GM12864 (cell line): ENCODE results near the gene GARIN3.

ENCODE experiments used
- DNase-seq: peaks from one replicate; pipeline ENCODE4 v3.0.0-alpha.2; 2011; ENCODE audit warnings: low read depth
- H3K4me3 ChIP-seq: 2 replicates; pipeline ENCODE4 v1.5.1; 2011; ENCODE audit warnings: mild to moderate bottlenecking, low read depth, low read length, control low read depth
- CTCF ChIP-seq: IDR thresholded peaks from 2 replicates; pipeline ENCODE4 v1.5.1; 2011; ENCODE audit warnings: low read depth, mild to moderate bottlenecking, moderate library complexity, low read length, control low read depth, inconsistent platforms; ENCODE audit errors: missing control alignments

GARIN3 gene

GRCh38 chr5:157182143-157182757 lies 16.2 kb upstream of the GARIN3 start:
- H3K4me3 ChIP-seq: no peak overlapping the region
- DNase-seq: no peak
- TF ChIP-seq CTCF: no peak

GRCh38 chr5:157180374-157181264 lies 14.6 kb upstream of the GARIN3 start, which contains the start of gene ITK:
TSS of gene ITK (plus strand) at chr5:157180840. CDS start at chr5:157180978, 138 bp downstream.
- no peak for TF ChIP-seq CTCF
- DNase-seq: no peak
- no peak within 1 kb of the TSS for H3K4me3 ChIP-seq

GRCh38 chr5:157178966-157179365 lies 12.9 kb upstream of the GARIN3 start:
- H3K4me3 ChIP-seq: no peak overlapping the region
- no peak for DNase-seq
- TF ChIP-seq CTCF: no peak

- TF ChIP-seq CTCF: no peak
- DNase-seq: no peak
- no peak overlapping the region for H3K4me3 ChIP-seq
Measured at GRCh38 chr5:157177953-157178352, 11.9 kb upstream of the GARIN3 start.

- TF ChIP-seq CTCF: no peak
- no peak overlapping the region for H3K4me3 ChIP-seq
- DNase-seq: no peak
Measured at GRCh38 chr5:157175071-157175612, 9.1 kb upstream of the GARIN3 start.

GRCh38 chr5:157172403-157172802 lies 6.3 kb upstream of the GARIN3 start:
- H3K4me3 ChIP-seq: peak overlapping the region; percentile 28; the same call in 1 of the 2 replicates
- DNase-seq: peak; percentile 89
- no peak for TF ChIP-seq CTCF
